ENCODE data around the gene LYRM1.

The LYRM1 gene

GRCh38 chr16:20889625-20890275 is 10.8 kb upstream of the LYRM1 start:
- TF ChIP-seq CTCF (IDR thresholded peaks at IDR 0.05; ENCODE audit: low read depth, low read length, missing control alignments), result no peak
- no peak overlapping the region for H3K4me3 ChIP-seq (ENCODE audit: low read depth, low read length)
- no peak for DNase-seq (ENCODE audit: low read depth)

GRCh38 chr16:20894388-20894787 is 6.2 kb upstream of the LYRM1 start:
- TF ChIP-seq CTCF (IDR thresholded peaks at IDR 0.05; ENCODE audit: low read depth, low read length, missing control alignments), result no peak
- no peak for DNase-seq (ENCODE audit: low read depth)

GRCh38 chr16:20897253-20897897 is 3.2 kb upstream of the LYRM1 start:
- no peak for TF ChIP-seq CTCF (IDR thresholded peaks at IDR 0.05; ENCODE audit: low read depth, low read length, missing control alignments)
- H3K4me3 ChIP-seq (ENCODE audit: low read depth, low read length), result no peak overlapping the region
- DNase-seq (ENCODE audit: low read depth), result no peak

More at GRCh38 chr16:20894388-20894787, 6.2 kb upstream of the LYRM1 start:
- no peak overlapping the region for H3K4me3 ChIP-seq (ENCODE audit: low read depth, low read length)

- no peak for TF ChIP-seq CTCF (IDR thresholded peaks at IDR 0.05; ENCODE audit: low read depth, low read length, missing control alignments)
- H3K4me3 ChIP-seq (ENCODE audit: low read depth, low read length), result no peak overlapping the region
- no peak for DNase-seq (ENCODE audit: low read depth)
These were observed 2.6 kb upstream of the LYRM1 start for GRCh38 chr16:20897922-20898321.

GRCh38 chr16:20899071-20899470 is 1.5 kb upstream of the LYRM1 start:
- DNase-seq (ENCODE audit: low read depth), result no peak
- no peak for TF ChIP-seq CTCF (IDR thresholded peaks at IDR 0.05; ENCODE audit: low read depth, low read length, missing control alignments)
- peak overlapping the region; percentile 81 for H3K4me3 ChIP-seq (ENCODE audit: low read depth, low read length)

- H3K4me3 ChIP-seq (ENCODE audit: low read depth, low read length), result peak overlapping the region; percentile 81
- DNase-seq (ENCODE audit: low read depth), result no peak
- no peak for TF ChIP-seq CTCF (IDR thresholded peaks at IDR 0.05; ENCODE audit: low read depth, low read length, missing control alignments)
These were observed 883 bp upstream of the LYRM1 start for GRCh38 chr16:20899477-20900298.

All from GM12864 (cell line).